ENCODE measurements around the gene MIF. TPM values are rescaled to one million over a fixed set of nuclear protein-coding genes. Genes with fewer than 3 reads are reported as not detected.
A peak's percentile ranks its signal among the peaks of the same experiment; 100 is the strongest.
"Not testable (repeated sequence)": the region's sequence is repeated elsewhere in the genome, so short reads cannot be mapped to it uniquely, and the experiment has no call there.

The MIF gene
- total RNA-seq, 2 donors from 2014 or later: 134 to 156 TPM

- WGBS, 2 donors: 87 to 88% methylated on average over 9 of the region's 9 CpGs
Observed at GRCh38 chr22:23912293-23912903, 18.2 kb downstream of the MIF start.

GRCh38 chr22:23913306-23913660 is 19.1 kb downstream of the MIF start:
- H3K4me1 ChIP-seq: peaks cover 17% of the 10 kb centered on the region
- 0% methylated on average over 1 of the region's 1 CpG for WGBS, 2 donors
- H3K36me3 ChIP-seq (replicated peaks in 1 of 2; ENCODE audit: insufficient read depth in 1 of 2, low read depth in 2 of 2): no peaks in the 10 kb centered on the region
- intact Hi-C loops (cut with DNase I): no loop called here
- DNase-seq (no peak), ATAC-seq (no peak)
- no peaks in the 10 kb centered on the region for H3K9me3 ChIP-seq
- peak overlapping the region; percentile 2 to 22 for H3K4me3 ChIP-seq
- H3K27me3 ChIP-seq: no peaks in the 10 kb centered on the region
- TF ChIP-seq CTCF (IDR thresholded peaks at IDR 0.05) (no peak), POLR2A (IDR thresholded peaks at IDR 0.05) (no peak)
- peak overlapping the region; percentile 81 to 89 (median 84) for H3K27ac ChIP-seq

More at GRCh38 chr22:23912293-23912903, 18.2 kb downstream of the MIF start:
- Histone ChIP-seq H3K4me3 (no peak overlapping the region), H3K9me3 (no peaks in the 10 kb centered on the region), H3K36me3 (replicated peaks in 1 of 2; ENCODE audit: insufficient read depth in 1 of 2, low read depth in 2 of 2) (no peaks in the 10 kb centered on the region), H3K27ac (no peak overlapping the region), H3K27me3 (no peaks in the 10 kb centered on the region), H3K4me1 (peaks cover 17% of the 10 kb centered on the region)
- no peak for TF ChIP-seq POLR2A (IDR thresholded peaks at IDR 0.05)
- TF ChIP-seq CTCF (IDR thresholded peaks at IDR 0.05): no peak
- ATAC-seq (no peak), DNase-seq (no peak)
- intact Hi-C loops (cut with DNase I): no loop called here

GRCh38 chr22:23913661-23914353 is 19.6 kb downstream of the MIF start:
- ATAC-seq (peak; percentile 98), DNase-seq (peak; percentile 99 to 100 (median 100))
- Histone ChIP-seq H3K9me3 (no peaks in the 10 kb centered on the region), H3K4me1 (peaks cover 17% of the 10 kb centered on the region), H3K27ac (peak overlapping the region; percentile 81 to 89 (median 84)), H3K4me3 (peak overlapping the region; percentile 2 to 22), H3K27me3 (no peaks in the 10 kb centered on the region), H3K36me3 (replicated peaks in 1 of 2; ENCODE audit: insufficient read depth in 1 of 2, low read depth in 2 of 2) (no peaks in the 10 kb centered on the region)
- 0% methylated on average over 20 to 42 of the region's 44 CpGs for WGBS, 2 donors
- intact Hi-C loops (cut with DNase I): no loop called here
- TF ChIP-seq CTCF (IDR thresholded peaks at IDR 0.05) (no peak), POLR2A (IDR thresholded peaks at IDR 0.05) (peak; percentile 77 to 95 (median 94))

GRCh38 chr22:23915290-23915689 is 21.1 kb downstream of the MIF start:
- H3K27ac ChIP-seq: peak overlapping the region in 1 of 4 donors; percentile 15
- DNase-seq: no peak
- no peaks in the 10 kb centered on the region for H3K9me3 ChIP-seq
- intact Hi-C loops (cut with DNase I): no loop called here
- no peak for TF ChIP-seq POLR2A (IDR thresholded peaks at IDR 0.05)
- no peak for TF ChIP-seq CTCF (IDR thresholded peaks at IDR 0.05)
- ATAC-seq: no peak
- H3K4me1 ChIP-seq: peaks cover 17% of the 10 kb centered on the region
- H3K4me3 ChIP-seq: no peak overlapping the region
- WGBS, 2 donors: 53 to 69% methylated on average over 3 of the region's 3 CpGs
- no peaks in the 10 kb centered on the region for H3K36me3 ChIP-seq (replicated peaks in 1 of 2; ENCODE audit: insufficient read depth in 1 of 2, low read depth in 2 of 2)
- no peaks in the 10 kb centered on the region for H3K27me3 ChIP-seq

GRCh38 chr22:23920267-23920611 is 26.1 kb downstream of the MIF start:
- H3K4me1 ChIP-seq; intact Hi-C loops (cut with DNase I); H3K4me3 ChIP-seq; H3K27me3 ChIP-seq; DNase-seq; H3K27ac ChIP-seq; H3K36me3 ChIP-seq (replicated peaks in 1 of 2; ENCODE audit: insufficient read depth in 1 of 2, low read depth in 2 of 2); ATAC-seq; H3K9me3 ChIP-seq: not testable (repeated sequence)
- 80 to 88% methylated on average over 1 of the region's 1 CpG for WGBS, 2 donors

- peak overlapping the region in 1 of 4 donors; percentile 13 for H3K27ac ChIP-seq
- H3K36me3 ChIP-seq (replicated peaks in 1 of 2; ENCODE audit: insufficient read depth in 1 of 2, low read depth in 2 of 2); H3K4me1 ChIP-seq; DNase-seq; H3K9me3 ChIP-seq; ATAC-seq; H3K27me3 ChIP-seq; H3K4me3 ChIP-seq; intact Hi-C loops (cut with DNase I): not testable (repeated sequence)
- WGBS, 2 donors: 88% methylated on average over 13 of the region's 13 CpGs
Observed at GRCh38 chr22:23921586-23922201, 27.5 kb downstream of the MIF start.
